Mesenchymal stem cell (in vitro differentiated cells and primary cell): ENCODE results near the gene C21orf58.
"Not testable (repeated sequence)": the region's sequence is repeated elsewhere in the genome, so short reads cannot be mapped to it uniquely, and the experiment has no call there.

Experiments used
- DNase-seq: peaks from one replicate; pipeline ENCODE4 v3.0.0-alpha.2; 2013
- H2AFZ ChIP-seq: one replicate; pipeline ENCODE4 v1.6.1; 2013; ENCODE audit warnings: low read depth, mild to moderate bottlenecking, control low read depth, inconsistent platforms, low read length, moderate library complexity
- H2AK5ac ChIP-seq: 2 replicates; pipeline ENCODE4 v1.6.1; 2013; ENCODE audit warnings: low read length, moderate library complexity, mild to moderate bottlenecking, inconsistent platforms; ENCODE audit not compliant: severe bottlenecking
- H2BK120ac ChIP-seq: one replicate; pipeline ENCODE4 v1.6.1; 2013; ENCODE audit warnings: low read depth, mild to moderate bottlenecking, inconsistent platforms, low read length, moderate library complexity
- H2BK12ac ChIP-seq, 2 experiments: one replicate each; pipeline ENCODE4 v1.6.1; 2013; ENCODE audit warnings: inconsistent platforms in 2 of 2, low read length in 2 of 2, mild to moderate bottlenecking in 2 of 2, moderate library complexity in 2 of 2, control low read depth in 1 of 2
- H2BK15ac ChIP-seq: one replicate; pipeline ENCODE4 v1.6.1; 2013; ENCODE audit warnings: mild to moderate bottlenecking, low read depth, inconsistent platforms; ENCODE audit not compliant: poor library complexity, severe bottlenecking
- H2BK5ac ChIP-seq: 2 replicates; pipeline ENCODE4 v1.6.1; 2013; ENCODE audit warnings: low read depth, mild to moderate bottlenecking, low read length, control low read depth, inconsistent platforms; ENCODE audit not compliant: poor library complexity, severe bottlenecking
- H3K14ac ChIP-seq, 2 experiments: one replicate each; pipeline ENCODE4 v1.6.1; 2013; ENCODE audit warnings: inconsistent platforms in 2 of 2, low read length in 2 of 2, control low read depth in 1 of 2, mild to moderate bottlenecking in 1 of 2, moderate library complexity in 1 of 2
- H3K18ac ChIP-seq, 2 experiments: one replicate each; pipeline ENCODE4 v1.6.1; 2013; ENCODE audit warnings: inconsistent platforms in 2 of 2, low read length in 2 of 2, control low read depth in 1 of 2, low read depth in 1 of 2, mild to moderate bottlenecking in 1 of 2
- H3K23ac ChIP-seq, 2 experiments: one replicate each; pipeline ENCODE4 v1.6.1; 2013; ENCODE audit warnings: inconsistent platforms in 2 of 2, low read length in 2 of 2, mild to moderate bottlenecking in 2 of 2, moderate library complexity in 2 of 2, control low read depth in 1 of 2
- H3K27ac ChIP-seq: 2 replicates; pipeline ENCODE4 v1.5.1; 2013; ENCODE audit warnings: mild to moderate bottlenecking, moderate library complexity, low read length, control low read depth, inconsistent platforms; ENCODE audit not compliant: poor library complexity, severe bottlenecking
- H3K27me3 ChIP-seq, 2 experiments: 2 replicates each; pipeline versions ENCODE4 v1.6.1 to v1.7.0; 2013; ENCODE audit warnings: low read length in 2 of 2, mild to moderate bottlenecking in 2 of 2, moderate library complexity in 2 of 2, control low read depth in 1 of 2, inconsistent platforms in 1 of 2; ENCODE audit not compliant: control insufficient read depth in 1 of 2, insufficient read depth in 1 of 2
- H3K36me3 ChIP-seq, 2 experiments: 2 replicates each; pipeline versions ENCODE4 v1.6.1 to v1.7.0; 2013; ENCODE audit warnings: low read length in 2 of 2, control low read depth in 1 of 2, inconsistent platforms in 1 of 2, low read depth in 1 of 2, mild to moderate bottlenecking in 1 of 2; ENCODE audit not compliant: insufficient read depth in 2 of 2, control insufficient read depth in 1 of 2
- H3K4ac ChIP-seq, 2 experiments: one replicate each; pipeline ENCODE4 v1.6.1; 2013; ENCODE audit warnings: inconsistent platforms in 2 of 2, low read length in 2 of 2, mild to moderate bottlenecking in 2 of 2, moderate library complexity in 2 of 2, control low read depth in 1 of 2, low read depth in 1 of 2
- H3K4me1 ChIP-seq: 2 replicates; pipeline ENCODE4 v1.6.1; 2013; ENCODE audit warnings: low read depth, low read length, control low read depth; ENCODE audit not compliant: control insufficient read depth, insufficient read depth
- H3K4me2 ChIP-seq: 2 replicates; pipeline ENCODE4 v1.6.1; 2013; ENCODE audit warnings: low read length, mild to moderate bottlenecking, inconsistent platforms; ENCODE audit not compliant: poor library complexity, severe bottlenecking
- H3K4me3 ChIP-seq, 2 experiments: 2 replicates each; pipeline versions ENCODE4 v1.5.1 to v1.7.0; 2013; ENCODE audit warnings: low read length in 2 of 2, mild to moderate bottlenecking in 2 of 2, control low read depth in 1 of 2, low read depth in 1 of 2; ENCODE audit not compliant: insufficient read depth in 1 of 2
- H3K79me1 ChIP-seq: replicated peaks from 2 replicates; pipeline ENCODE4 v1.6.1; 2013; ENCODE audit warnings: mild to moderate bottlenecking, control low read depth, low read length, inconsistent platforms; ENCODE audit not compliant: poor library complexity, severe bottlenecking
- H3K9ac ChIP-seq: 2 replicates; pipeline ENCODE4 v1.7.0; 2013; ENCODE audit warnings: mild to moderate bottlenecking, low read length, moderate library complexity
- H3K9me3 ChIP-seq: 2 replicates; pipeline ENCODE4 v1.7.0; 2013; ENCODE audit warnings: mild to moderate bottlenecking, low read length; ENCODE audit not compliant: control insufficient read depth
- H4K8ac ChIP-seq: one replicate; pipeline ENCODE4 v1.6.1; 2013; ENCODE audit warnings: inconsistent platforms, mild to moderate bottlenecking, low read length, moderate library complexity
- H4K91ac ChIP-seq: one replicate; pipeline ENCODE4 v1.6.1; 2013; ENCODE audit warnings: mild to moderate bottlenecking, low read length, inconsistent platforms
- WGBS: methylation state at CpG from one replicate; pipeline ENCODE4 v1.1.7; 2013; ENCODE audit warnings: mixed read lengths; 5-methylcytosine and 5-hydroxymethylcytosine counted together

C21orf58 gene

GRCh38 chr21:46312949-46313348 is 10.7 kb downstream of the C21orf58 start:
- DNase-seq: no peak
- Histone ChIP-seq H2BK120ac (no peak overlapping the region), H3K9ac (no peak overlapping the region), H3K79me1 (peaks cover 3% of the 10 kb centered on the region), H3K4me3 (no peak overlapping the region), H2BK5ac (no peak overlapping the region), H4K91ac (no peak overlapping the region), H3K36me3 (peaks cover 0 to 13% of the 10 kb centered on the region in 2 experiments), H4K8ac (no peak overlapping the region), H3K27ac (no peak overlapping the region), H2AFZ (no peak overlapping the region), H3K18ac (no peak overlapping the region), H3K4me2 (no peak overlapping the region), H2AK5ac (no peak overlapping the region), H3K14ac (no peak overlapping the region), H2BK15ac (no peak overlapping the region), H3K4ac (no peak overlapping the region), H3K4me1 (peaks cover 7% of the 10 kb centered on the region), H3K27me3 (no peaks in the 10 kb centered on the region), H2BK12ac (no peak overlapping the region), H3K9me3 (no peaks in the 10 kb centered on the region), H3K23ac (no peak overlapping the region)
- 98% methylated on average over 4 of the region's 5 CpGs for WGBS

DNA sequence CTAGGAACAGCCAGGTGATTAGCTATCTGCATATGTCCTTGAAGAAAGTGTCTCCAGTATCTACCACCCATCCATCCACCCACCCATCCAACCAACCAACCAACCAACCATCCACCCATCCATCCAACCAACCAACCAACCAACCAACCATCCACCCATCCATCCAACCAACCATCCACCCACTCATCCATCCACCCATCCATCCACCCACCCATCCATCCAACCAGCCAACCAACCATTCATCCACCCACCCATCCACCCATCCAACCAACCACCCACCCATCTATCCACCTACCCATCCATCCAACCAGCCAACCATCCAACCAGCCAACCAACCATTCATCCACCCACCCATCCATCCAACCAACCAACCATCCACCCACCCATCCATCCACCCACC is 12.1 kb downstream of the C21orf58 start:
- Histone ChIP-seq H3K18ac (no peak overlapping the region), H3K4ac (no peak overlapping the region), H3K9ac (no peak overlapping the region), H2AK5ac (no peak overlapping the region), H2BK12ac (no peak overlapping the region), H2BK120ac (no peak overlapping the region), H3K36me3 (peaks cover 0 to 18% of the 10 kb centered on the region in 2 experiments), H3K9me3 (no peaks in the 10 kb centered on the region), H3K4me3 (no peak overlapping the region), H3K14ac (no peak overlapping the region), H2BK5ac (no peak overlapping the region), H3K27me3 (no peaks in the 10 kb centered on the region), H4K91ac (no peak overlapping the region), H2AFZ (no peak overlapping the region), H4K8ac (no peak overlapping the region), H3K4me2 (no peak overlapping the region), H3K23ac (no peak overlapping the region), H3K4me1 (peaks cover 1% of the 10 kb centered on the region), H2BK15ac (no peak overlapping the region), H3K79me1 (peaks cover 2% of the 10 kb centered on the region), H3K27ac (no peak overlapping the region)
- DNase-seq: no peak

- not testable (repeated sequence) for H3K18ac ChIP-seq, H3K79me1 ChIP-seq, H3K27ac ChIP-seq, H3K4ac ChIP-seq, H2AFZ ChIP-seq, H4K8ac ChIP-seq, DNase-seq, H2BK12ac ChIP-seq, H3K9me3 ChIP-seq, H3K23ac ChIP-seq, H4K91ac ChIP-seq, H2BK120ac ChIP-seq, H3K27me3 ChIP-seq, H3K9ac ChIP-seq, H3K4me1 ChIP-seq, H2BK5ac ChIP-seq, H3K4me3 ChIP-seq, H2BK15ac ChIP-seq, H2AK5ac ChIP-seq, H3K14ac ChIP-seq, H3K4me2 ChIP-seq
- H3K36me3 ChIP-seq: peaks cover 0 to 18% of the 10 kb centered on the region in 2 experiments
- 95% methylated on average over 7 of the region's 8 CpGs for WGBS
Measured at GRCh38 chr21:46310260-46310659, 13.4 kb downstream of the C21orf58 start.

DNA sequence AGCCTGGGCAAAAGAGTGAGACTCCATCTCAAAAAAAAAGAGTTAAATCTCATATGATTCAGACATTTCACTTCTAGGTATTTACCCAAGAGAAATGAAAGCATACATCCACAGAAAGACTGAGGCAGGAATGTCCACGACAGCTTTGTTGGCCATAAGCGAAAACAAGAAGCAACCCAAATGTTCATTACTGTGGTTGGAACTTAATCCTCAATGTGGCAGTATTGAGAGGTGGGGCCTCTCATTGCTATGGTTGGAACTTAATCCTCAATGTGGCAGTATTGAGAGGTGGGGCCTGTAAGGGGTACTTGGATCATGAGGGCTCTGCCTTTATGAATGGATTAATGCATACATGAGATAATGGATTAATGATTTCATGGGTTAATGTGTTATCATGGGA is 15.2 kb downstream of the C21orf58 start:
- H3K23ac ChIP-seq: no peak overlapping the region
- H2BK5ac ChIP-seq: no peak overlapping the region
- no peaks in the 10 kb centered on the region for H3K4me1 ChIP-seq
- no peak for DNase-seq
- H2AK5ac ChIP-seq: no peak overlapping the region
- no peak overlapping the region for H2BK12ac ChIP-seq
- no peak overlapping the region for H2AFZ ChIP-seq
- H2BK15ac ChIP-seq: no peak overlapping the region
- H3K18ac ChIP-seq: no peak overlapping the region
- no peaks in the 10 kb centered on the region for H3K27me3 ChIP-seq
- H3K79me1 ChIP-seq: no peaks in the 10 kb centered on the region
- H3K4ac ChIP-seq: no peak overlapping the region
- H4K8ac ChIP-seq: no peak overlapping the region
- WGBS: 99% methylated on average over 2 of the region's 2 CpGs
- no peak overlapping the region for H3K4me3 ChIP-seq
- no peak overlapping the region for H4K91ac ChIP-seq
- peaks cover 5 to 24% of the 10 kb centered on the region in 2 experiments for H3K36me3 ChIP-seq
- H3K4me2 ChIP-seq: no peak overlapping the region
- H3K9ac ChIP-seq: no peak overlapping the region
- no peak overlapping the region for H3K27ac ChIP-seq
- H3K9me3 ChIP-seq: no peaks in the 10 kb centered on the region
- H2BK120ac ChIP-seq: no peak overlapping the region
- H3K14ac ChIP-seq: no peak overlapping the region
